ENCODE results near the gene KCNJ4.

The KCNJ4 gene

GRCh38 chr22:38415561-38416321, 39.3 kb downstream of the KCNJ4 start (continued):
- TF ChIP-seq PATZ1 (tag by site-specific recombination; IDR thresholded peaks at IDR 0.05) (peak; percentile 47), ZNF600 (tag by site-specific recombination; IDR thresholded peaks at IDR 0.05) (no peak), ZBTB48 (tag by site-specific recombination; IDR thresholded peaks at IDR 0.05) (no peak), YY1 (tag by site-specific recombination; IDR thresholded peaks at IDR 0.05) (no peak), SP2 (tag by site-specific recombination; IDR thresholded peaks at IDR 0.05) (peak; percentile 42), REPIN1 (tag by site-specific recombination; IDR thresholded peaks at IDR 0.05; ENCODE audit: low read depth) (no peak), GLIS1 (tag by site-specific recombination; IDR thresholded peaks at IDR 0.05) (peak; percentile 95), ZNF785 (tag by site-specific recombination; IDR thresholded peaks at IDR 0.05) (no peak), KLF1 (tag by site-specific recombination; IDR thresholded peaks at IDR 0.05) (peak; percentile 91), PRDM1 (tag by site-specific recombination; IDR thresholded peaks at IDR 0.05) (no peak), ZNF670 (tag by site-specific recombination; IDR thresholded peaks at IDR 0.05; ENCODE audit: low read depth) (no peak), KLF9 (tag by site-specific recombination; IDR thresholded peaks at IDR 0.05; ENCODE audit: low read depth) (0 out of 2 replicates have a peak, but pooled peaks have one; percentile 32), ZNF701 (tag by site-specific recombination; IDR thresholded peaks at IDR 0.05) (no peak), ZIC2 (tag by site-specific recombination; IDR thresholded peaks at IDR 0.05) (peak; percentile 92), ZSCAN5A (tag by site-specific recombination; IDR thresholded peaks at IDR 0.05) (no peak), KLF17 (tag by site-specific recombination; IDR thresholded peaks at IDR 0.05) (peak; percentile 88; the same call in 1 of the 2 replicates), ZNF202 (tag by site-specific recombination; IDR thresholded peaks at IDR 0.05; ENCODE audit: borderline replicate concordance) (no peak), ZNF449 (tag by site-specific recombination; IDR thresholded peaks at IDR 0.05) (no peak), ZFP69B (tag by site-specific recombination; IDR thresholded peaks at IDR 0.05) (no peak), EGR2 (tag by site-specific recombination; IDR thresholded peaks at IDR 0.05; ENCODE audit: low read depth) (peak; percentile 17; the same call in 1 of the 2 replicates), ZNF768 (tag by site-specific recombination; IDR thresholded peaks at IDR 0.05) (peak; percentile 62; the same call in 1 of the 2 replicates), ZFHX2 (tag by site-specific recombination; conservative IDR thresholded peaks at IDR 0.05) (peak; percentile 61), GLIS2 (tag by site-specific recombination; IDR thresholded peaks at IDR 0.05) (peak; percentile 39)
